IgD-negative memory B cell (primary cell): ENCODE measurements around the gene RBFOX2. TPM values are rescaled to one million over a fixed set of nuclear protein-coding genes. Genes with fewer than 3 reads are reported as not detected.
A peak's percentile ranks its signal among the peaks of the same experiment; 100 is the strongest.
"Not testable (repeated sequence)": the region's sequence is repeated elsewhere in the genome, so short reads cannot be mapped to it uniquely, and the experiment has no call there.

Source experiments
- H3K27ac Mint-ChIP-seq, 3 donors: one replicate each; pipeline ENCODE4 v1.8.0; 2020 to 2022; ENCODE audit warnings: mild to moderate bottlenecking in 3 of 3, mixed read lengths in 3 of 3, moderate library complexity in 1 of 3
- H3K27me3 Mint-ChIP-seq: one replicate; pipeline ENCODE4 v1.8.0; 2021; ENCODE audit warnings: mixed read lengths
- H3K36me3 Mint-ChIP-seq: one replicate; pipeline ENCODE4 v1.8.0; 2020; ENCODE audit warnings: mild to moderate bottlenecking, mixed read lengths
- H3K4me1 Mint-ChIP-seq, 3 donors: one replicate each; pipeline ENCODE4 v1.8.0; 2020 to 2022; ENCODE audit warnings: mixed read lengths in 3 of 3, mild to moderate bottlenecking in 1 of 3
- H3K4me3 Mint-ChIP-seq, 4 donors: one replicate each; pipeline ENCODE4 v1.8.0; 2020 to 2022; ENCODE audit warnings: mild to moderate bottlenecking in 4 of 4, mixed read lengths in 4 of 4, moderate library complexity in 3 of 4
- H3K9me3 Mint-ChIP-seq, 3 donors: one replicate each; pipeline ENCODE4 v1.8.0; 2020 to 2021; ENCODE audit warnings: mixed read lengths in 3 of 3, mild to moderate bottlenecking in 1 of 3
- polyA plus RNA-seq: library from polyadenylated mRNA; unstranded; fragments of 300-500 nt; fragmentation: Illumina TruSeq; gene quantifications from one replicate; pipeline ENCODE4 v1.2.3, GENCODE V29; 2021

The RBFOX2 gene
- polyA plus RNA-seq, 1 donor from 2014 or later = not detected

- Mint-ChIP-seq H3K27me3 (peaks cover 20% of the 10 kb centered on the region), H3K4me3 (no peak overlapping the region), H3K4me1 (no peaks in the 10 kb centered on the region), H3K27ac (no peak overlapping the region), H3K9me3 (peaks cover 2 to 10% (median 3%) of the 10 kb centered on the region in 3 donors), H3K36me3 (no peaks in the 10 kb centered on the region)
Measured at GRCh38 chr22:35712672-35713071, 316.0 kb downstream of the RBFOX2 start.

DNA sequence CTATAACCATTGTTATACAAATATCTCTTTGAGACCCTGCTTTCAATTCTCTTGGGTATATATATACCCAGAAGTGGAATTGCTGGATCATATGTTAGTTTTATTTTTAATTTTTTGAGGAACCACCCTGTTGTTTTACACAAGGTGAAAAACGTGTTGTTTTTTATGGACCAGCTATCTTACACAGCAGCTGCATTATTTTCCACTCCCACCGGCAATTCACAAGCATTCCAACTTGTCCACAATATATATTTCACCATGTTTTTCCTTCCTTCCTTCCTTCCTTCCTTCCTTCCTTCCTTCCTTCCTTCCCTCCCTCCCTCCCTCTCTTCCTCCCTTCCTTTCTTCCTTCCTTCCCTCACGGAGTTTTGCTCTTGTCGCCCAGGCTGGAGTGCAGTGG lies 317.3 kb downstream of the RBFOX2 start:
- Mint-ChIP-seq H3K4me1 (no peaks in the 10 kb centered on the region), H3K4me3 (no peak overlapping the region), H3K9me3 (peaks cover 2 to 10% (median 3%) of the 10 kb centered on the region in 3 donors), H3K36me3 (no peaks in the 10 kb centered on the region), H3K27me3 (peaks cover 17% of the 10 kb centered on the region), H3K27ac (no peak overlapping the region)

- H3K4me3 Mint-ChIP-seq = no peak overlapping the region
Measured at GRCh38 chr22:35708917-35709316, 319.7 kb downstream of the RBFOX2 start.

DNA sequence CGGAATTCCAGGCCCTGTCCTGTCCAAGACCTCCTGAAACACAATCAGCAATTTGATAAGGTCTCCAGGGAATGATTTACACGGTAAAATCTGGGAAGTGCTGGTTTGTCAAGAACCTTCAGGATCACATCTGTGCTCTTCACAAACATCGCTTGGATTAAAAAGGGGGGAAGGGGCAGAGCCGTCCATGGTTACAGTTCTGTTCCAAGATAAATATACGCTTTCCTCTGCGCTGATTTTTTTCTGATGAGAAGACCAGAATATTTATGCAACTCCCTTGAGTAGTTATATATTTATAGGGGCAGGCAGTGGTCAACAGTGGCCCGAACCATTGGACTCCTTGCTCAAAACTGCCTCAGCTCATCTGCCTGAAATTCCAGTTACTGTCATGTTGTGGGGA lies 320.2 kb downstream of the RBFOX2 start:
- Mint-ChIP-seq H3K27ac (no peak overlapping the region), H3K9me3 (peaks cover 2 to 9% (median 2%) of the 10 kb centered on the region in 3 donors), H3K4me1 (no peaks in the 10 kb centered on the region), H3K4me3 (no peak overlapping the region), H3K36me3 (no peaks in the 10 kb centered on the region), H3K27me3 (peaks cover 5% of the 10 kb centered on the region)

More at GRCh38 chr22:35708917-35709316, 319.7 kb downstream of the RBFOX2 start:
- Mint-ChIP-seq H3K9me3 (peaks cover 2 to 10% (median 2%) of the 10 kb centered on the region in 3 donors), H3K4me1 (no peaks in the 10 kb centered on the region), H3K27ac (no peak overlapping the region), H3K36me3 (no peaks in the 10 kb centered on the region), H3K27me3 (peaks cover 10% of the 10 kb centered on the region)

DNA sequence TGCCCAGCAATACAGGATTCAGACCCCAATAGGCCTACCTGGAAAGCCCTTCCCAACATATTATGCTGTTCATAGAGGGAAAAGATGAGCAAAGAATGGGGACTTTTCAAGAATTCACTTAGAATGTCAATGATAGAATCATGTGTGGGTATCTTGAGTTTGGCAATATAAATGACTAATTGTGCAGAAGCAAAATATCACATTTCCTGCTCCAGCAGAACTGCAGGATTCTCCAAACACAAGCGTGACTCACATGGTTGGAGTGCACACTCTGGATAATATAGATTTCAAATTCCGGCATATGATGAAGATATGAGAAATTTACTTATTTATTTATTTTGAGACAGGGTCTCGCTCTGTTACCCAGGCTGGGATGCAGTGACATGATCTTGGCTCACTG lies 323.5 kb downstream of the RBFOX2 start:
- H3K4me1 Mint-ChIP-seq = no peaks in the 10 kb centered on the region
- H3K36me3 Mint-ChIP-seq = no peaks in the 10 kb centered on the region
- H3K27ac Mint-ChIP-seq = no peak overlapping the region
- H3K27me3 Mint-ChIP-seq = no peaks in the 10 kb centered on the region
- no peak overlapping the region for H3K4me3 Mint-ChIP-seq
- no peaks in the 10 kb centered on the region for H3K9me3 Mint-ChIP-seq

DNA sequence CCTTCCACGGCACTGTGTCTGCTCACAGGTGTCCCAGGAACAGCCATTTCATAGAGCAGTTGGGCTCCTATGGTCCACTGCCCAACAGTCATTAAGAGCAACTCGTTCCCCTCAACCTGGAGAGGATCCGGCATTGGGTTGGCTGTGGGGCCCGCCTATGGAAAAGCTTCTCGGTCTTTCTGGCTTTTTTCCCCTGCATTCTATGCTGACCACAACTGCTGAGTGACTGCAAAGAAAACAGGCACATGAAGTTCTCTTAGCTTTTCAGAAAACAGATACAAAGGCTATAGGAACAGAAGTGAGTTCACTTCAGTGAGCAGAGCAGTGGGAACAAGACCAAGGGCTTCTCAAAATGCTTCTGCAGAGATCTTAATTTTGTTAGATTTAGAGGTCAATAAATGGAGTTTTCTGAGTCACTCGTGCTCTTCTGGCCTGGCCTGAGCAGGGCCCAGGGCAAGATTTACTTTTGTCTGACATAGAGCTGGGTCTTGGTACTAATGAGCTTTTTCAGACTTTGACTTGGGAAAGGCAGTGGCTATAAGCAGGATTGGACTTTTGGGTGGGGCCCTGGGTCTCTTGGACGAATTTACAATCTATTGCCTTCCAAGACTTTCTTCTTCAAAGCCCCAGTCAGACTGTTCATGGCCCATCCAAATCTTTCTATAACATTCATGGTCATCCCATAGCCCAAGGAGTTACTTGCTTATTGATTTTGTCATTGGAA lies 324.6 kb downstream of the RBFOX2 start:
- Mint-ChIP-seq H3K4me3 (no peak overlapping the region), H3K27ac (no peak overlapping the region), H3K27me3 (no peaks in the 10 kb centered on the region), H3K9me3 (no peaks in the 10 kb centered on the region), H3K4me1 (no peaks in the 10 kb centered on the region), H3K36me3 (no peaks in the 10 kb centered on the region)

GRCh38 chr22:35699852-35700251 lies 328.8 kb downstream of the RBFOX2 start:
- H3K4me1 Mint-ChIP-seq, H3K36me3 Mint-ChIP-seq, H3K27ac Mint-ChIP-seq, H3K27me3 Mint-ChIP-seq, H3K9me3 Mint-ChIP-seq: not testable (repeated sequence)
- peak overlapping the region in 1 of 4 donors; percentile 12 for H3K4me3 Mint-ChIP-seq

DNA sequence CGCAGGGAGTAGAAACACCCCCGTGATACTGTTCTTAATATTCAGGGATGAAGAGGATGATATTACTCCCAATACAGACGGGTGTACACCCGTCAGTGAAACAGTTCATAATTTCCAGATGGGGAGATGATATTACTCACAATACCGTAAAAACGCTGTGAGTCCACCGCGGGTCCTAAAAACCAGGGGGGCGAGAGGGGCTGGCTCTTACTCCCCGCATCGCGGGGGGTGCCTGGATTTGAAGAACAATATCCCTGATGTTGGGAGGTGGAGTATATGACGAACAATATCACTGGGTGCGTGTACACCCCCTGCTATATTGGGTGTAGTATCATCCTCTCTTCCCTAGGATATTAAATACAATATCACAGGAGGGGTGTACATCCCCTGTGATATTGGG lies 331.5 kb downstream of the RBFOX2 start:
- no peaks in the 10 kb centered on the region for H3K36me3 Mint-ChIP-seq
- H3K9me3 Mint-ChIP-seq = peaks cover 0 to 3% (median 0%) of the 10 kb centered on the region in 3 donors
- no peak overlapping the region for H3K27ac Mint-ChIP-seq
- no peak overlapping the region for H3K4me3 Mint-ChIP-seq
- no peaks in the 10 kb centered on the region for H3K4me1 Mint-ChIP-seq
- no peaks in the 10 kb centered on the region for H3K27me3 Mint-ChIP-seq

DNA sequence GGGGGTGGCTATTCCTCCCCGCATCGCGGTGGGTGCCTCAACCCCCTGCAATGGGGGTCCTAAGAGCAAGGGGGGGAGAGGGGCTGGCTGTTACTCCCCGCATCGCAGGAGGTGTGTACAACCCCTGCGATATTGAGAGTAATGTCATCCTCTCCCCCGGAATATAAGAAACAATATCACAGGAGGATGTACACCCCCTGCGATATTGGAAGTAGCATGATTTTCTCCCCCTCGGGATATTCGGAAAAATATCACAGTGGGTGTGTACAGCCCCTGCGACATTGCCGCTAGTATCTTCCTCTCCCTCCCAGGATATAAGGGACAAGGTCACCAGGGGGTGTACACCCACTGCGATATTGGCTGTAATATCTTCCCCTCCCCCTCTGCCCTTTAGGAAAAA lies 333.4 kb downstream of the RBFOX2 start:
- H3K4me1 Mint-ChIP-seq = no peaks in the 10 kb centered on the region
- H3K36me3 Mint-ChIP-seq = no peaks in the 10 kb centered on the region
- H3K9me3 Mint-ChIP-seq = peaks cover 0 to 3% (median 0%) of the 10 kb centered on the region in 3 donors
- no peak overlapping the region for H3K4me3 Mint-ChIP-seq
- no peak overlapping the region for H3K27ac Mint-ChIP-seq
- H3K27me3 Mint-ChIP-seq = no peaks in the 10 kb centered on the region

- Mint-ChIP-seq H3K4me1 (peaks cover 5 to 9% (median 6%) of the 10 kb centered on the region in 3 donors), H3K9me3 (peaks cover 0 to 2% (median 0%) of the 10 kb centered on the region in 3 donors), H3K27ac (no peak overlapping the region), H3K4me3 (no peak overlapping the region), H3K27me3 (peaks cover 4% of the 10 kb centered on the region), H3K36me3 (no peaks in the 10 kb centered on the region)
Measured at GRCh38 chr22:35690001-35690400, 338.6 kb downstream of the RBFOX2 start.

- H3K27me3 Mint-ChIP-seq = peaks cover 4% of the 10 kb centered on the region
Measured at GRCh38 chr22:35688913-35689675, 339.5 kb downstream of the RBFOX2 start.

More at GRCh38 chr22:35688913-35689675, 339.5 kb downstream of the RBFOX2 start:
- H3K4me1 Mint-ChIP-seq = peaks cover 5 to 9% (median 6%) of the 10 kb centered on the region in 3 donors
- peaks cover 0 to 2% (median 0%) of the 10 kb centered on the region in 3 donors for H3K9me3 Mint-ChIP-seq
- H3K27ac Mint-ChIP-seq = peak overlapping the region in 1 of 3 donors; percentile 47
- no peaks in the 10 kb centered on the region for H3K36me3 Mint-ChIP-seq
- no peak overlapping the region for H3K4me3 Mint-ChIP-seq

Other genes starting within 250 kb of the RBFOX2 start
- 52.0 TPM for gene APOL3, start 131.9 kb upstream of the RBFOX2 start, polyA plus RNA-seq
- not detected for gene APOL4, start 173.0 kb upstream of the RBFOX2 start, polyA plus RNA-seq
- 14.3 TPM for gene APOL2, start 210.7 kb upstream of the RBFOX2 start, polyA plus RNA-seq
- gene APOL1, start 224.3 kb upstream of the RBFOX2 start, polyA plus RNA-seq = 10.7 TPM